Measurements from ENCODE around the gene SLC9A2. TPM values are rescaled to one million over a fixed set of nuclear protein-coding genes. Genes with fewer than 3 reads are reported as not detected.

SLC9A2 gene
- total RNA-seq, 4 donors from 2014 or later = 2.5 to 7.4 (median 5.6) TPM

DNA sequence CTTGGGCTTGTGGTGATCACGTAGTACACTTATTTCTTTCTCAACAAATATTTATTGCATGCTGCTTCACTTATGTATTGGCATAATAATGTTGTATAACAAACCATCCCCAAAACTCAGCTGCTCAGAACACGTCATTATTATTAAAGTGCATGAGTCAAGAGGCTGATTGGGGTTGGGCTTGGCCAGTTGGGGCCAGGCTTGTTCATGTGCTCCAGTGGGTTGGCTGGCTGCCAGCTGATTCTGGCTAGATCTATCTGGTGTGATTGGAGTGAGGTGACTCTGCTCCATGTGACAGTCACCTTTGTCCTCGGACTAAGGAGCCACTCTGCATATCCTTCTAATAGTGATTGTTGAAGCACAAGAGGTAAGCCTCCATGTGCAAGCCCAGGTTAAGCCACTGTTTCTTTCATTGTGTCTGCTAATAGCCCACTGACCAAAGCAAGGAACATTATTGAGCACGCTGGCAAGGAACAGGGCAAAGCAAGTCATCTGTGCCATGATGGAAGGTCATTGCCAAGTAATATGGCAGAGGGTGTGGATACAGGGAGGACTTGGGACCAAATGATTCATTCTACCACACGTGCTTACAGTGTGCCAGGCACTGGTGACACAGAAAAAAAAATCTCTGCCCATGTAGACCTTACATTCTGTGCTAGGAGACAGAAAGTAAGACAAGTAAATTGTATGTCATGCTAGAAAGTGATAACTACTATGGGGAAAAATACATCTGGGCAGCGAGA lies 79.2 kb downstream of the SLC9A2 start:
- intact Hi-C loops (cut with DNase I; ENCODE audit: low total_unique reads) = no loop called here
- no peak overlapping the region for H3K27ac ChIP-seq
- ATAC-seq = no peak

DNA sequence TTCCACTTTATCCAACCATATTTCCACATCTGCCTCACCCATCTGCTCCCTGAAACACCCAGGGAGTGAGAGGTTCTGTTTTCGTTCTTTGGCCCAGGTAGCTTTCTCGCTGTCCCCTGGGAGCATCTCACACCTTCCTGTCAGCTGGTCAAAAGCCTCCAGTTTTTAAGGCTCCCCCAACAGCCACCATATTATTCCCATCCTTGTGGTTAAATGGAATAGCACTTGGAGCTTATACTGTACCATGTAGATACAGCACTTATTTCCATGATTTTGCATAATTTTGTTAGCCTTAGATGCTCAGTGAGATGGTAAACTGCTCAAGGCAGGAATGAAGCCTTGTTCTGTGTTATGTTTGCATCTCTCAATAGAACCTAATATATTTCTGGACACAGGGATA lies 84.0 kb downstream of the SLC9A2 start:
- Histone ChIP-seq H3K9me3 (no peaks in the 10 kb centered on the region), H3K4me3 (no peak overlapping the region), H3K36me3 (no peaks in the 10 kb centered on the region), H3K27ac (no peak overlapping the region), H3K27me3 (no peaks in the 10 kb centered on the region), H3K4me1 (peaks cover 0 to 3% of the 10 kb centered on the region in 2 donors)
- intact Hi-C loops (cut with DNase I; ENCODE audit: low total_unique reads) = loop anchor here (5.0 kb wide), 1 partner anchor 231 kb away; the partner anchor contains the start of gene SLC9A4
- DNase-seq (no peak), ATAC-seq (no peak)
- in situ Hi-C loops (cut with MboI; ENCODE audit: low sequenced_read_pairs in 4 of 4) = loop anchor here in 1 of 4 donors (10.0 kb wide), 1 partner anchor 229 kb away; the partner anchor contains the start of gene SLC9A4
- TF ChIP-seq, protein P1, sequence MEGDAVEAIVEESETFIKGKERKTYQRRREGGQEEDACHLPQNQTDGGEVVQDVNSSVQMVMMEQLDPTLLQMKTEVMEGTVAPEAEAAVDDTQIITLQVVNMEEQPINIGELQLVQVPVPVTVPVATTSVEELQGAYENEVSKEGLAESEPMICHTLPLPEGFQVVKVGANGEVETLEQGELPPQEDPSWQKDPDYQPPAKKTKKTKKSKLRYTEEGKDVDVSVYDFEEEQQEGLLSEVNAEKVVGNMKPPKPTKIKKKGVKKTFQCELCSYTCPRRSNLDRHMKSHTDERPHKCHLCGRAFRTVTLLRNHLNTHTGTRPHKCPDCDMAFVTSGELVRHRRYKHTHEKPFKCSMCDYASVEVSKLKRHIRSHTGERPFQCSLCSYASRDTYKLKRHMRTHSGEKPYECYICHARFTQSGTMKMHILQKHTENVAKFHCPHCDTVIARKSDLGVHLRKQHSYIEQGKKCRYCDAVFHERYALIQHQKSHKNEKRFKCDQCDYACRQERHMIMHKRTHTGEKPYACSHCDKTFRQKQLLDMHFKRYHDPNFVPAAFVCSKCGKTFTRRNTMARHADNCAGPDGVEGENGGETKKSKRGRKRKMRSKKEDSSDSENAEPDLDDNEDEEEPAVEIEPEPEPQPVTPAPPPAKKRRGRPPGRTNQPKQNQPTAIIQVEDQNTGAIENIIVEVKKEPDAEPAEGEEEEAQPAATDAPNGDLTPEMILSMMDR (IDR thresholded peaks at IDR 0.05 in 4 of 5, conservative IDR thresholded peaks at IDR 0.05 in 1 of 5) = no peak
- no peak for TF ChIP-seq POLR2A (IDR thresholded peaks at IDR 0.05)

More for the DNA sequence above, 79.2 kb downstream of the SLC9A2 start:
- Histone ChIP-seq H3K4me3 (no peak overlapping the region), H3K36me3 (no peaks in the 10 kb centered on the region), H3K27me3 (no peaks in the 10 kb centered on the region), H3K9me3 (no peaks in the 10 kb centered on the region), H3K4me1 (no peaks in the 10 kb centered on the region)
- in situ Hi-C loops (cut with MboI; ENCODE audit: low sequenced_read_pairs in 4 of 4) = no loop called here
- DNase-seq = no peak
- TF ChIP-seq, protein P1 (IDR thresholded peaks at IDR 0.05 in 4 of 5, conservative IDR thresholded peaks at IDR 0.05 in 1 of 5) = no peak
- TF ChIP-seq POLR2A (IDR thresholded peaks at IDR 0.05) = no peak

DNA sequence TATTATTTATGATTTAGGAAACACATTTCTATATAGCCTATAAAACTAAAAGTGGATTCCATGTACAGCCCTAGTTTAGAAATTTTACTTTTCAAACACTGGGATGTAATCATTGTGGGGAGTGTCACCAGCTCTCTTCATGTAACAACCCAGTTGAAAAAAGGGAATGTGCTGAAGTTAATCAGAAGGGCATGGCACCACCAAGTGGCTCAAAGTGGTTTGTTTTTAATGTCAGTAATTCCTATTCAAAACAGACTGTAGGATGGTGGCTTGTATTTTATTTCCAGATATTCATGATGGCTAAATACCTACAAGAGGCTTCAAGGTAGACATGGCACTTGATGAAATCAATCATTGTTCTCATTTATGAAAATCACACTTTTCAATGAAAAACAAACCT lies 84.4 kb downstream of the SLC9A2 start:
- peaks cover 0 to 3% of the 10 kb centered on the region in 2 donors for H3K4me1 ChIP-seq
- H3K27ac ChIP-seq = no peak overlapping the region
- in situ Hi-C loops (cut with MboI; ENCODE audit: low sequenced_read_pairs in 4 of 4) (loop anchor here in 1 of 4 donors (10.0 kb wide), 1 partner anchor 229 kb away; the partner anchor contains the start of gene SLC9A4), intact Hi-C loops (cut with DNase I; ENCODE audit: low total_unique reads) (loop anchor here (5.0 kb wide), 1 partner anchor 231 kb away; the partner anchor contains the start of gene SLC9A4)
- no peak for DNase-seq
- H3K27me3 ChIP-seq = no peaks in the 10 kb centered on the region
- no peaks in the 10 kb centered on the region for H3K36me3 ChIP-seq
- H3K9me3 ChIP-seq = no peaks in the 10 kb centered on the region
- H3K4me3 ChIP-seq = no peak overlapping the region
- TF ChIP-seq, protein P1 (IDR thresholded peaks at IDR 0.05 in 4 of 5, conservative IDR thresholded peaks at IDR 0.05 in 1 of 5) = peak in 4 of 5 experiments; percentile 29 to 46 (median 36)
- TF ChIP-seq POLR2A (IDR thresholded peaks at IDR 0.05) = no peak
- ATAC-seq = peak; percentile 58 to 66

DNA sequence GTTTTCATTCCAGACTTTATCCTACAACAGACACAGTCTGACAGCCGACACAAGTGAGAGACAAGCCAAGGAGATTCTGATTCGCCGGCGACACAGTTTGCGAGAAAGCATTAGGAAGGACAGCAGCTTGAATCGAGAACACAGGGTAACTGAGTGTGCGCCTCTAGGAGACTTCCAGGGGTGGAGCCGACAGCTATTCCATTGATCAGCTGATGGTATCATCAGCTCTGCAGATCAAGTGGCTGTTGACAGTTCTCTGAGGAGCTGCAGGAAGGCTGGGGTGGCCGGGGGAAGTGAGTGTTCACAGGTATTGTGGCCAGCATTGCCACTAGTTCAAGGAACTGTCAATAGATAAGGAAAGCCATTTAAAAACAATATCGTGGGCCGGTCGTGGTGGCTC lies 85.2 kb downstream of the SLC9A2 start:
- intact Hi-C loops (cut with DNase I; ENCODE audit: low total_unique reads) = loop anchor here (5.0 kb wide), 1 partner anchor 232 kb away; the partner anchor contains the start of gene SLC9A4
- DNase-seq (no peak), ATAC-seq (no peak)
- H3K36me3 ChIP-seq = no peaks in the 10 kb centered on the region
- H3K4me3 ChIP-seq = no peak overlapping the region
- H3K4me1 ChIP-seq = peaks cover 0 to 3% of the 10 kb centered on the region in 2 donors
- no peak overlapping the region for H3K27ac ChIP-seq
- TF ChIP-seq, protein P1 (IDR thresholded peaks at IDR 0.05 in 4 of 5, conservative IDR thresholded peaks at IDR 0.05 in 1 of 5) = no peak
- TF ChIP-seq POLR2A (IDR thresholded peaks at IDR 0.05) = no peak
- H3K9me3 ChIP-seq = no peaks in the 10 kb centered on the region
- no peaks in the 10 kb centered on the region for H3K27me3 ChIP-seq
- in situ Hi-C loops (cut with MboI; ENCODE audit: low sequenced_read_pairs in 4 of 4) = loop anchor here in 1 of 4 donors (10.0 kb wide), 1 partner anchor 230 kb away; the partner anchor contains the start of gene SLC9A4

Data from gastrocnemius medialis (tissue), 4 donors.